Measurements from ENCODE around the gene OR4S1. TPM values are rescaled to one million over a fixed set of nuclear protein-coding genes. Genes with fewer than 3 reads are reported as not detected.
"Not testable (repeated sequence)": the region's sequence is repeated elsewhere in the genome, so short reads cannot be mapped to it uniquely, and the experiment has no call there.

OR4S1 gene
- total RNA-seq, 4 donors from 2014 or later, result not detected

GRCh38 chr11:48307760-48308386 is 1.9 kb downstream of the OR4S1 start:
- no peak for TF ChIP-seq POLR2A (IDR thresholded peaks at IDR 0.05)
- TF ChIP-seq, protein P1, sequence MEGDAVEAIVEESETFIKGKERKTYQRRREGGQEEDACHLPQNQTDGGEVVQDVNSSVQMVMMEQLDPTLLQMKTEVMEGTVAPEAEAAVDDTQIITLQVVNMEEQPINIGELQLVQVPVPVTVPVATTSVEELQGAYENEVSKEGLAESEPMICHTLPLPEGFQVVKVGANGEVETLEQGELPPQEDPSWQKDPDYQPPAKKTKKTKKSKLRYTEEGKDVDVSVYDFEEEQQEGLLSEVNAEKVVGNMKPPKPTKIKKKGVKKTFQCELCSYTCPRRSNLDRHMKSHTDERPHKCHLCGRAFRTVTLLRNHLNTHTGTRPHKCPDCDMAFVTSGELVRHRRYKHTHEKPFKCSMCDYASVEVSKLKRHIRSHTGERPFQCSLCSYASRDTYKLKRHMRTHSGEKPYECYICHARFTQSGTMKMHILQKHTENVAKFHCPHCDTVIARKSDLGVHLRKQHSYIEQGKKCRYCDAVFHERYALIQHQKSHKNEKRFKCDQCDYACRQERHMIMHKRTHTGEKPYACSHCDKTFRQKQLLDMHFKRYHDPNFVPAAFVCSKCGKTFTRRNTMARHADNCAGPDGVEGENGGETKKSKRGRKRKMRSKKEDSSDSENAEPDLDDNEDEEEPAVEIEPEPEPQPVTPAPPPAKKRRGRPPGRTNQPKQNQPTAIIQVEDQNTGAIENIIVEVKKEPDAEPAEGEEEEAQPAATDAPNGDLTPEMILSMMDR (IDR thresholded peaks at IDR 0.05), result peak; percentile 31 to 66
- no peaks in the 10 kb centered on the region for H3K4me1 ChIP-seq
- H3K9me3 ChIP-seq, result no peaks in the 10 kb centered on the region
- no peaks in the 10 kb centered on the region for H3K36me3 ChIP-seq
- no peak overlapping the region for H3K4me3 ChIP-seq
- no peaks in the 10 kb centered on the region for H3K27me3 ChIP-seq
- WGBS, result 24% methylated on average over 5 of the region's 5 CpGs
- DNase-seq (ENCODE audit: low spot score in 2 of 2), result no peak
- H3K27ac ChIP-seq, result no peak overlapping the region

DNA sequence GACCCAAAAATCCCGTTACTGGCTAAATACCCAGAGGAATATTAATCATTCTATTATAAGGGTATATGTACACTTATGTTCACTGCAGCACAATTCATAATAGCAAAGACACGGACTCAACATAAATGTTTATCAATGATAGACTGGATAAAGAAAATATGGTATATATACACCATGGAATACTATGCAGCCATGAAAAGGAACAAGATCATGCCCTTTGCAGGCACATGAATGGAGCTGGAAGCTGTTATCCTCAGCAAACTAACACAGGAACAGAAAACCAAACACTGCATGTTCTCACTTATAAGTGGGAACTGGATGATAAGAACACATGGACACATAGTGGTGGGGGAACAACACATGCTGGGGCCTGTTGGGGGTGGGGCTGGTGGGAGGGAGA is 7.6 kb downstream of the OR4S1 start:
- not testable (repeated sequence) for H3K27ac ChIP-seq; H3K4me1 ChIP-seq; H3K27me3 ChIP-seq; H3K36me3 ChIP-seq; H3K4me3 ChIP-seq; H3K9me3 ChIP-seq; DNase-seq (ENCODE audit: low spot score in 2 of 2)
- 83% methylated on average over 2 of the region's 2 CpGs for WGBS

DNA sequence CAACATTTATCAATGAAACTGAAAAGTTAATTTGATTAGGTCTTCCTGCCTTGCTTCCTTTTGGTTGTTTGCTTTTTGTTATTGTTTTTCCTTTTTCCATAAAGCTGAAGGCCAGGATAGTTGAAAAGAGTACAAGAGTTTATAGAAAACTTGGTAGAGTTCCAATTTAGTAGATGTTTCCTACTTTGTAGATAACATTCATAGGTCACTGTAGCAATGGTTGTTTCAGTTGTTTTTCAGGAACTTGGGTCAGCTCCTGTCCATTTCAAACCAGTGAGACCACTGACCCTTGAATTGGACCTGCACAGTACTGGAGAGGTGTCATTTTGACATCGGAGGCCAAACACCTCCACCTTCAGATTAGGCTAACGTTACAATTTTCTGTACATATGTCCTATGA is 13.8 kb downstream of the OR4S1 start:
- not testable (repeated sequence) for H3K4me3 ChIP-seq; DNase-seq (ENCODE audit: low spot score in 2 of 2); H3K36me3 ChIP-seq; H3K4me1 ChIP-seq; H3K27ac ChIP-seq; H3K27me3 ChIP-seq; H3K9me3 ChIP-seq
- WGBS, result 81% methylated on average over 2 of the region's 2 CpGs

DNA sequence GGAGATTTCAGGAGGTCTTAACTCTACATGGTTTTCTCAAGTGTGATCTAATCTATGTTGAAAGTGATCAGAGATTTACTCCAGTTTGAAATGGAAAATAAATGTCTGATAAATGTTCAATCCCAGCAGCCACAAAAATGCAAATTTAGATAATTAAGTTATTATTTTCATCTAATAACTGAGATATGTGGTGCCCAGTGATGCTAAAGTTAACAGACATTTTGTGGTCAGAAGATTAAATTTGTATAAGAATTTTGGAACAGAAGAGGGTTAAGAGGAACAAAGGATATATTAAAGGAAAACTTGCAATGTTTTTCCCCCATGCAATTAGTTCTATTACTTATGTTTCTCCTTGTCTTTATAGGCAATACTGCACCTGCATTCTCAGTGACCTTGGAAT is 18.6 kb downstream of the OR4S1 start, which contains the start of gene OR4C3:
TSS of gene OR4C3 (plus strand) at position 301 of the 400 bp plus-strand sequence. CDS start 102 bp downstream, outside the sequence.
- H3K27me3 ChIP-seq; DNase-seq (ENCODE audit: low spot score in 2 of 2); H3K27ac ChIP-seq; H3K36me3 ChIP-seq; H3K4me3 ChIP-seq; H3K9me3 ChIP-seq; H3K4me1 ChIP-seq: not testable (repeated sequence)

DNA sequence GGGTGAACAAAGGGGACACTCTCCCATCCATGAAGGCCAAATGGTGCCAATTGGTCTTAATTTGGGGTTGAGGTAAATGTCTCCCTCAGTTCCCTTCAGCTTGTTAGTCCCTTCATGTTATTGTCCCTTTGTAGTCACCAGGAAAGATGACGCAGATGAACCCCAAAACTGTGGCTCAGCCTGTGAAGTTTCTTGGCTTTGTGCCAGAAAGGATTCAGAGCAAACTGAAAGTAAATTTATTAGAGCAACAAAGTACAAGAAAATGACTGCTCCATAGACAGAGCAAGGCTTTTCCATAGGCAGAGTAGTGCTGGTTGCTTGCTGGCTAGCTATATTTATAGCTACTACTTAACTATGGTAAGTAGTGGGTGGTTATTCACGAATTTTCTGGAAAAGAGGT is 35.4 kb downstream of the OR4S1 start:
- TF ChIP-seq EP300 (IDR thresholded peaks at IDR 0.05), result no peak
- TF ChIP-seq, protein P1 (IDR thresholded peaks at IDR 0.05), result no peak
- no peak for TF ChIP-seq POLR2A (IDR thresholded peaks at IDR 0.05)
- no peak for TF ChIP-seq POLR2AphosphoS5 (IDR thresholded peaks at IDR 0.05)
- Histone ChIP-seq H3K36me3 (no peaks in the 10 kb centered on the region), H3K27ac (no peak overlapping the region), H3K4me3 (no peak overlapping the region), H3K4me1 (no peaks in the 10 kb centered on the region), H3K27me3 (no peaks in the 10 kb centered on the region), H3K9me3 (no peaks in the 10 kb centered on the region)
- no peak for DNase-seq (ENCODE audit: low spot score in 2 of 2)
- WGBS, result 32% methylated on average over 2 of the region's 2 CpGs

DNA sequence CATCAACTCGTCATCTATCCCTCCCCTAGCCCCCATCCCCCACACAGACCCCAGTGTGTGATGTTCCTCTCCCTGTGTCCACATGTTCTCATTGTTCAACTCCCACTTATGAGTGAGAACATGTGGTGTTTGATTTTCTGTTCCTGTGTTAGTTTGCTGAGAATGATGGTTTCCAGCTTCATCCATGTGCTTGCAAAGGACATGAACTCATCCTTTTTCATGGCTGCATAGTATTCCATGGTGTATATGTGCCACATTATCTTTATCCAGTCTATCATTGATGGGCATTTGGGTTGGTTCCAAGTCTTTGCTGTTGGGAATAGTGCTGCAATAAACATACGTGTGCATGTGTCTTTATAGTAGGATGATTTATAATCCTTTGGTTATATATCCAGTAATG is 36.5 kb downstream of the OR4S1 start:
- not testable (repeated sequence) for H3K4me3 ChIP-seq; DNase-seq (ENCODE audit: low spot score in 2 of 2); H3K36me3 ChIP-seq; H3K9me3 ChIP-seq; H3K27ac ChIP-seq; H3K4me1 ChIP-seq; H3K27me3 ChIP-seq
- WGBS, result 72% methylated on average over 2 of the region's 2 CpGs

DNA sequence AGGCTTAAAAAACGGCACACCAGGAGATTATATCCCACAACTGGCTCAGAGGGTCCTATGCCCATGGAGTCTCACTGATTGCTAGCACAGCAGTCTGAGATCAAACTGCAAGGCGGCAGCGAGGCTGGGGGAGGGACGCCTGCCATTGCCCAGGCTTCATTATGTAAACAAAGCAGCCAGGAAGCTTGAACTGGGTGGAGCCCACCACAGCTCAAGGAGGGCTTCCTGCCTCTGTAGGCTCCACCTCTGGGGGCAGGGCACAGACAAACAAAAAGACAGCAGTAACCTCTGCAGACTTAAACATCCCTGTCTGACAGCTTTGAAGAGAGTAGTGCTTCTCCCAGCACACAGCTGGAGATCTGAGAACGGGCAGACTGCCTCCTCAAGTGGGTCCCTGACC is 40.3 kb downstream of the OR4S1 start:
- not testable (repeated sequence) for DNase-seq (ENCODE audit: low spot score in 2 of 2); H3K36me3 ChIP-seq; H3K27ac ChIP-seq; H3K4me1 ChIP-seq; H3K4me3 ChIP-seq; H3K9me3 ChIP-seq; H3K27me3 ChIP-seq
- 88% methylated on average over 4 of the region's 5 CpGs for WGBS

- H3K27me3 ChIP-seq, result no peaks in the 10 kb centered on the region
- no peaks in the 10 kb centered on the region for H3K4me1 ChIP-seq
- no peak overlapping the region for H3K4me3 ChIP-seq
- DNase-seq (ENCODE audit: low spot score in 2 of 2), result no peak
- H3K27ac ChIP-seq, result no peak overlapping the region
- peaks cover 4% of the 10 kb centered on the region for H3K9me3 ChIP-seq
- TF ChIP-seq EP300 (IDR thresholded peaks at IDR 0.05), result no peak
- TF ChIP-seq POLR2A (IDR thresholded peaks at IDR 0.05), result no peak
- TF ChIP-seq, protein P1 (IDR thresholded peaks at IDR 0.05), result no peak
- no peak for TF ChIP-seq POLR2AphosphoS5 (IDR thresholded peaks at IDR 0.05)
- WGBS, result 94% methylated on average over 4 of the region's 4 CpGs
- H3K36me3 ChIP-seq, result no peaks in the 10 kb centered on the region
Measured at GRCh38 chr11:48354013-48354412, 48.0 kb downstream of the OR4S1 start.

Measured in suprapubic skin (tissue), 4 donors.